Peyer's patch (tissue), 4 donors: ENCODE results near the gene PARVA. TPM values are rescaled to one million over a fixed set of nuclear protein-coding genes. Genes with fewer than 3 reads are reported as not detected.
"Not testable (repeated sequence)": the region's sequence is repeated elsewhere in the genome, so short reads cannot be mapped to it uniquely, and the experiment has no call there.

Experiments
- DNase-seq, 3 donors: peaks; one replicate each; pipeline ENCODE4 v3.0.0-alpha.2; 2017 to 2019
- H3K27ac ChIP-seq, 4 donors: fragments of 200-600 bp; sonication (generic); one replicate each; pipeline ENCODE4 v1.5.1; 2016 to 2019
- H3K27me3 ChIP-seq, 2 donors: fragments of 200-600 bp; sonication (generic); one replicate each; pipeline ENCODE4 v1.5.1; 2019
- H3K36me3 ChIP-seq, 3 donors: fragments of 200-600 bp; sonication (generic); one replicate each; pipeline ENCODE4 v1.5.1; 2016 to 2019
- H3K4me1 ChIP-seq, 4 donors: fragments of 200-600 bp; sonication (generic); one replicate each; pipeline ENCODE4 v1.5.1; 2016 to 2019
- H3K4me3 ChIP-seq, 4 donors: fragments of 200-600 bp; sonication (generic); 1 replicate in 3 of 4; 2 replicates in 1 of 4; pipeline ENCODE4 v1.5.1; 2016 to 2019; ENCODE audit warnings: mild to moderate bottlenecking in 1 of 4
- H3K9me3 ChIP-seq, 4 donors: fragments of 200-600 bp; sonication (generic); one replicate each; pipeline ENCODE4 v1.5.1; 2016 to 2019; ENCODE audit warnings: mild to moderate bottlenecking in 1 of 4
- POLR2A ChIP-seq, 2 donors: fragments of 450-650 bp; IDR thresholded peaks; one replicate each; pipeline ENCODE4 v1.5.1; 2017; ENCODE audit warnings: antibody characterized with exemption in 2 of 2, mild to moderate bottlenecking in 2 of 2, moderate library complexity in 2 of 2
- total RNA-seq, 4 donors: library from RNA; depleted of rRNA; stranded (reverse); fragments of >200 nt; gene quantifications; one replicate each; pipeline ENCODE4 v1.1.0, GENCODE V29; 2016
- TF ChIP-seq, protein P1 (sequence below), 6 experiments: fragments of 450-650 bp in 4 of 6; fragments of 200-600 bp in 2 of 6; sonication (generic) in 1 of 6; IDR thresholded peaks; one replicate each; pipeline ENCODE4 v1.5.1; 2017 to 2019; ENCODE audit warnings: antibody characterized with exemption in 6 of 6, mild to moderate bottlenecking in 3 of 6, moderate library complexity in 1 of 6

PARVA gene
- total RNA-seq, 4 donors from 2014 or later: 13.7 to 35.5 (median 26.2) TPM

GRCh38 chr11:12358302-12359188, 18.8 kb upstream of the PARVA start:
- no peaks in the 10 kb centered on the region for H3K27me3 ChIP-seq
- TF ChIP-seq, protein P1, sequence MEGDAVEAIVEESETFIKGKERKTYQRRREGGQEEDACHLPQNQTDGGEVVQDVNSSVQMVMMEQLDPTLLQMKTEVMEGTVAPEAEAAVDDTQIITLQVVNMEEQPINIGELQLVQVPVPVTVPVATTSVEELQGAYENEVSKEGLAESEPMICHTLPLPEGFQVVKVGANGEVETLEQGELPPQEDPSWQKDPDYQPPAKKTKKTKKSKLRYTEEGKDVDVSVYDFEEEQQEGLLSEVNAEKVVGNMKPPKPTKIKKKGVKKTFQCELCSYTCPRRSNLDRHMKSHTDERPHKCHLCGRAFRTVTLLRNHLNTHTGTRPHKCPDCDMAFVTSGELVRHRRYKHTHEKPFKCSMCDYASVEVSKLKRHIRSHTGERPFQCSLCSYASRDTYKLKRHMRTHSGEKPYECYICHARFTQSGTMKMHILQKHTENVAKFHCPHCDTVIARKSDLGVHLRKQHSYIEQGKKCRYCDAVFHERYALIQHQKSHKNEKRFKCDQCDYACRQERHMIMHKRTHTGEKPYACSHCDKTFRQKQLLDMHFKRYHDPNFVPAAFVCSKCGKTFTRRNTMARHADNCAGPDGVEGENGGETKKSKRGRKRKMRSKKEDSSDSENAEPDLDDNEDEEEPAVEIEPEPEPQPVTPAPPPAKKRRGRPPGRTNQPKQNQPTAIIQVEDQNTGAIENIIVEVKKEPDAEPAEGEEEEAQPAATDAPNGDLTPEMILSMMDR (IDR thresholded peaks at IDR 0.05): no peak
- no peak for TF ChIP-seq POLR2A (IDR thresholded peaks at IDR 0.05)
- DNase-seq: no peak
- H3K4me1 ChIP-seq: no peaks in the 10 kb centered on the region
- no peak overlapping the region for H3K27ac ChIP-seq
- H3K36me3 ChIP-seq: no peaks in the 10 kb centered on the region
- no peaks in the 10 kb centered on the region for H3K9me3 ChIP-seq
- no peak overlapping the region for H3K4me3 ChIP-seq

DNA sequence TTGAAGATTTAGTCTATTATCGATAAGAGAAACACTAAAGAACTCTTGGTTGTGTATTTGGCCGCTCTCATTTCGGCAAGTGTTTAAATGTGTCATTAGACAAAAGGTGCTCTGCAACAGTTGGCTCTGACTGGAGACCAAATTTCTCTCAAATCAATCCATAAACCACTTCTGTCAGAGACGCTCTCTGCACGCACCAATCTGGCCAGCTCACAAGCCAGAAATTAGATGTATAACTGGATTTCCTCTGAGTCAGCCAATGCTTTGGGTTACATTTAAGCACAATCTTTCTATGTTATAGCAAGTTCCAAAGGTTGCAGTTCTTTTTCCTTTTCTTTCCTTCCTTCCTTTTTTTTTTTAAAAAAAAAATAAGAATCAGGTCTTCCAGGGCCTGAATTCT, 17.6 kb upstream of the PARVA start:
- Histone ChIP-seq H3K27me3 (no peaks in the 10 kb centered on the region), H3K9me3 (no peaks in the 10 kb centered on the region), H3K27ac (no peak overlapping the region), H3K36me3 (no peaks in the 10 kb centered on the region), H3K4me3 (no peak overlapping the region), H3K4me1 (no peaks in the 10 kb centered on the region)
- no peak for DNase-seq
- TF ChIP-seq POLR2A (IDR thresholded peaks at IDR 0.05): no peak
- TF ChIP-seq, protein P1 (IDR thresholded peaks at IDR 0.05): no peak

- no peaks in the 10 kb centered on the region for H3K9me3 ChIP-seq
- H3K27ac ChIP-seq: no peak overlapping the region
- H3K27me3 ChIP-seq: no peaks in the 10 kb centered on the region
- DNase-seq: no peak
- no peak overlapping the region for H3K4me3 ChIP-seq
- TF ChIP-seq, protein P1 (IDR thresholded peaks at IDR 0.05): no peak
- TF ChIP-seq POLR2A (IDR thresholded peaks at IDR 0.05): no peak
- peaks cover 0 to 4% (median 0%) of the 10 kb centered on the region in 4 donors for H3K4me1 ChIP-seq
- H3K36me3 ChIP-seq: no peaks in the 10 kb centered on the region
These were observed 15.7 kb upstream of the PARVA start for GRCh38 chr11:12361682-12362081.

- Histone ChIP-seq H3K4me3 (no peak overlapping the region), H3K27me3 (no peaks in the 10 kb centered on the region), H3K36me3 (no peaks in the 10 kb centered on the region), H3K4me1 (peaks cover 0 to 4% (median 0%) of the 10 kb centered on the region in 4 donors), H3K9me3 (no peaks in the 10 kb centered on the region), H3K27ac (no peak overlapping the region)
- no peak for DNase-seq
- TF ChIP-seq, protein P1 (IDR thresholded peaks at IDR 0.05): no peak
- TF ChIP-seq POLR2A (IDR thresholded peaks at IDR 0.05): no peak
These were observed 14.5 kb upstream of the PARVA start for GRCh38 chr11:12362857-12363256.

DNA sequence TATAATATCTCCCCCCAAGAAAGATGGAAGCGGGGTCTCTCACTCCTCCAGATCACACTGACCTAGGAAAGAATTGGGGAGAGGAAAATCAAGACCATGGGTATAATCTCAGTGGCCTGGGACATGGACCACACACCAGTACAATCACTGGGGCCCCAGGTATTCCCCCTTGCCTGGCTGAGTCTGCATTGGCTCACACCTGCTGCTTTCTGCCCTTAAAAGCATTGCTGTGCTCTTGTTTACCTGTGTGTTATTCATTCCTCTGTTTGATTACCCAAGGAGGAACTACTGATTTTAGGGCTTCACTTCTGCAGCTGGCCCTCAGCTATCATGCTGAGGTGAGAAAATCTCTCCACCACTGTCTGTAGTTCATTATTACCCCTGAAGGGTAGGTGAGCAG, 14.0 kb upstream of the PARVA start:
- H3K9me3 ChIP-seq: no peaks in the 10 kb centered on the region
- no peaks in the 10 kb centered on the region for H3K36me3 ChIP-seq
- no peak for DNase-seq
- no peak overlapping the region for H3K4me3 ChIP-seq
- TF ChIP-seq, protein P1 (IDR thresholded peaks at IDR 0.05): no peak
- TF ChIP-seq POLR2A (IDR thresholded peaks at IDR 0.05): no peak
- H3K27ac ChIP-seq: no peak overlapping the region
- no peaks in the 10 kb centered on the region for H3K27me3 ChIP-seq
- peaks cover 0 to 4% (median 0%) of the 10 kb centered on the region in 4 donors for H3K4me1 ChIP-seq

- H3K4me3 ChIP-seq, H3K27ac ChIP-seq, H3K4me1 ChIP-seq, H3K36me3 ChIP-seq, H3K9me3 ChIP-seq, H3K27me3 ChIP-seq: not testable (repeated sequence)
- peak; percentile 38 to 66 (median 63) for DNase-seq
These were observed 11.3 kb upstream of the PARVA start for GRCh38 chr11:12365965-12366575.

DNA sequence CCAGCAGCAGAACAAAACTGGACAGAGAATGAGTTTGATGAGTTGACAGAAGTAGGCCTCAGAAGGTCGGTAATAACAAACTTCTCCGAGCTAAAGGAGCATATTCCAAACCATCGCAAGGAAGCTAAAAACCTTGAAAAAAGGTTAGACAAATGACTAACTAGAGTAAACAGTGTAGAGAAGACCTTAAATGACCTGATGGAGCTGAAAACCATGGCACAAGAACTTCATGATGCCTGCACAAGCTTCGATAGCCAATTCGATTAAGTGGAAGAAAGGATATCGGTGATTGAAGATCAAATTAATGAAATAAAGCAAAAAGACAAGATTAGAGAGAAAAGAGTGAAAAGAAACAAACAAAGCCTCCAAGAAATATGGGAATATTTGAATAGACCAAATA, 10.3 kb upstream of the PARVA start:
- H3K27ac ChIP-seq, H3K4me3 ChIP-seq, H3K9me3 ChIP-seq, H3K4me1 ChIP-seq, H3K27me3 ChIP-seq, DNase-seq, H3K36me3 ChIP-seq: not testable (repeated sequence)
